K562 (cell line): ENCODE results near the gene TGFB1I1.

Source experiments
- FOS ChIP-seq: IDR thresholded peaks from 3 replicates; pipeline ENCODE4 v1.6.1; 2011; ENCODE audit not compliant: insufficient read length; ENCODE audit errors: extremely low read depth
- HDAC6 ChIP-seq: IDR thresholded peaks from 2 replicates; pipeline ENCODE4 v1.6.1; 2012; ENCODE audit warnings: low read depth, mild to moderate bottlenecking, control low read depth, inconsistent platforms, low read length, moderate library complexity
- POLR2A ChIP-seq: fragments of 450-650 bp; conservative IDR thresholded peaks from 2 replicates; pipeline ENCODE4 v1.6.1; 2016
- SIN3A ChIP-seq, 2 experiments: fragments of 150-350 bp in 1 of 2; IDR thresholded peaks; 2 replicates each; pipeline ENCODE4 v1.6.1; 2011 to 2016; ENCODE audit warnings: borderline replicate concordance in 2 of 2, low read depth in 2 of 2, low read length in 2 of 2, mild to moderate bottlenecking in 2 of 2, moderate library complexity in 2 of 2; ENCODE audit not compliant: control insufficient read depth in 1 of 2
- ZBTB11 ChIP-seq, 3 experiments: fragments of 200-800 bp in 1 of 3; fragments of 250-450 bp in 1 of 3; fragments of 450-650 bp in 1 of 3; sonication (Bioruptor Pico) in 1 of 3; sonication (Bioruptor generic) in 1 of 3; formaldehyde crosslinking in 1 of 3; IDR thresholded peaks; 2 replicates each; pipeline versions ENCODE4 v1.6.1 to v1.8.0; 2016 to 2022; ENCODE audit warnings: mild to moderate bottlenecking in 2 of 3, missing genetic modification characterization in 2 of 3, missing compliant biosample characterization in 1 of 3, moderate library complexity in 1 of 3

GRCh38 chr16:31513884-31514283 is 41.9 kb downstream of the TGFB1I1 start:
- TF ChIP-seq HDAC6 (no peak), FOS (no peak), SIN3A (IDR thresholded peaks at IDR 0.05; ENCODE audit: borderline replicate concordance in 2 of 2, control insufficient read depth in 1 of 2, low read depth in 2 of 2, low read length in 2 of 2) (no peak), ZBTB11 (CRISPR knock-in tag; IDR thresholded peaks at IDR 0.05) (no peak), POLR2A (no peak)
